GM21737 (cell line): ENCODE results near the gene NMRK2.
"Not testable (repeated sequence)": the region's sequence is repeated elsewhere in the genome, so short reads cannot be mapped to it uniquely, and the experiment has no call there.

ENCODE experiments used
- ATAC-seq: cut with Tn5 transposase; IDR thresholded peaks from one replicate; pipeline ENCODE4 v1.9.1; 2021; ENCODE audit warnings: mild to moderate bottlenecking, moderate library complexity; ENCODE audit not compliant: unreplicated experiment

Gene NMRK2

GRCh38 chr19:3936506-3937442 is 3.9 kb downstream of the NMRK2 start:
- no peak for ATAC-seq

- ATAC-seq, result not testable (repeated sequence)
Measured at GRCh38 chr19:3938300-3938950, 5.6 kb downstream of the NMRK2 start.

GRCh38 chr19:3942790-3943409 is 10.0 kb downstream of the NMRK2 start:
- no peak for ATAC-seq

- no peak for ATAC-seq
Measured at GRCh38 chr19:3944018-3944721, 11.3 kb downstream of the NMRK2 start.

GRCh38 chr19:3945838-3946237 is 13.0 kb downstream of the NMRK2 start:
- no peak for ATAC-seq

GRCh38 chr19:3947316-3947933 is 14.6 kb downstream of the NMRK2 start:
- ATAC-seq, result not testable (repeated sequence)

- no peak for ATAC-seq
Measured at GRCh38 chr19:3949294-3949693, 16.4 kb downstream of the NMRK2 start.

GRCh38 chr19:3949997-3950859 is 17.4 kb downstream of the NMRK2 start:
- no peak for ATAC-seq

GRCh38 chr19:3950871-3951861 is 18.3 kb downstream of the NMRK2 start:
- ATAC-seq, result no peak

GRCh38 chr19:3952755-3953276 is 19.9 kb downstream of the NMRK2 start:
- not testable (repeated sequence) for ATAC-seq

- ATAC-seq, result no peak
Measured at GRCh38 chr19:3954107-3954506, 21.2 kb downstream of the NMRK2 start.

GRCh38 chr19:3955276-3955675 is 22.4 kb downstream of the NMRK2 start:
- ATAC-seq, result not testable (repeated sequence)

- no peak for ATAC-seq
Measured at GRCh38 chr19:3955688-3956087, 22.8 kb downstream of the NMRK2 start.

GRCh38 chr19:3958836-3959765 is 26.2 kb downstream of the NMRK2 start:
- no peak for ATAC-seq

- no peak for ATAC-seq
Measured at GRCh38 chr19:3959766-3960131, 26.9 kb downstream of the NMRK2 start.

GRCh38 chr19:3961007-3961406 is 28.1 kb downstream of the NMRK2 start:
- no peak for ATAC-seq
